DLD1 (cell line): ENCODE measurements around the gene USP1.

Experiments used
- in situ Hi-C: cut with HindIII; loops from 2 replicates; pipeline ENCODE4 v1.10.0; 2017; ENCODE audit warnings: low sequenced_read_pairs

USP1 gene

GRCh38 chr1:62484824-62485468 lies 48.1 kb downstream of the USP1 start:
- in situ Hi-C loops: no loop called here

DNA sequence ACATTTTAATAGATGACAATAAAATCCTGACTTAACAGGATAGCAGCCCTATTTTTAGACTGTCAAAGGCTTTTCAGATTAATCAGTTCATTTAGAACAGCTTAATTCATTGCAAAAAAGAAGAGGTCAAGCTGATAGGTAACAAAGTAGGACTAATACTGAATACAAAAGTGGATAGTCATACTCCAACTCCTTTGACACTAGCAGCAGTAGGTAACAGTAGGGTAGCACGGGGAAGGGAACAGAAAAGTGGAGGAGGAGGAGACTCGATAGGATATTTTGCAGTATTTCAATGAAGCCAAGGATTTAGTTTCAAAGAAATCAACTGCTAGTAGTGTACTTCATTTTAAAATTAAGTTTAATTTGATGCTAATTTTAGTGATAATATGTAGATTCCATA lies 51.1 kb downstream of the USP1 start:
- in situ Hi-C loops: no loop called here

DNA sequence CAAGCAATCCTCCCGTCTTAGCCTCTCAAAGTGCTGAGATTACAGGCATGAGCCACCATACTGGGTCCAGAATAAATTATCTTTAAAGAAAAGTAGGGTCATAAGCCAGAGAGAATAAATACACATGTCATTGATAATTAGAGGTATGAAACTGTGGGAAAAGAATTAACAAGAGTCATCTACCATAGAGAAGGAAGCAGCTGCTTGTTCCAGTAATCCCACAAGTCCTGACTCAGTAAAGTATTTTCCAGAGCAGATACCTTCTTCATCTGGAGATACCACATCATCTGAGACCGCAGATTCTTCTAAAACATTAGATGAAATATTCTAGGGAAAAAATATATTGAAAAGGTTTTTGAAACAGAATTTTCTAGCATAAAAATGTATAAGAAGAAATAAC lies 55.7 kb downstream of the USP1 start:
- in situ Hi-C loops: loop anchor here (10.0 kb wide), 1 partner anchor 242 kb away; no protein-coding TSS in a partner anchor

DNA sequence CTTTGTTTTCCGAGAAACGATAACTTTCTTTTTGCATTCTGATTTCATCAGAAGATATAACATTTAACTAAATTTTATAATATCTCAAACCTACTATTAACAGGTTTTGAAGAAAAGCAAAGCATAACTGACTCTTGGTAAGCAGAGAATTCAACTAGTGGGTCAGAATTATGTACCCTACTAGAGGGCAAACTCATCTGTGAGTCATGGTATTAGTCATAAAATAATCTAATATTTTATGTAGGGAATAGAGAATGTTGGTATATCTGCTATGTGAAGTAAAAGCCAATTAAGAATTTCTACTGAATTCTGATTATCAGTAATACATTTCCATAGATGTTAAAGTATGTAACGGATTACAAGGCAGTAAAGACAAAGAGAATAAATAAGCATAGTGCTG lies 56.8 kb downstream of the USP1 start:
- in situ Hi-C loops: loop anchor here (10.0 kb wide), 1 partner anchor 241 kb away; no protein-coding TSS in a partner anchor

- in situ Hi-C loops: loop anchor here (10.0 kb wide), 1 partner anchor 241 kb away; no protein-coding TSS in a partner anchor
Measured at GRCh38 chr1:62494137-62494536, 57.3 kb downstream of the USP1 start.

GRCh38 chr1:62500210-62500609 lies 63.4 kb downstream of the USP1 start:
- in situ Hi-C loops: no loop called here
